Umbilical cord (tissue), 2 donors: Measurements from ENCODE around the gene SEC23A. TPM values are rescaled to one million over a fixed set of nuclear protein-coding genes. Genes with fewer than 3 reads are reported as not detected.
A peak's percentile ranks its signal among the peaks of the same experiment; 100 is the strongest.
"Not testable (repeated sequence)": the region's sequence is repeated elsewhere in the genome, so short reads cannot be mapped to it uniquely, and the experiment has no call there.

Experiments used
- DNase-seq: peaks from one replicate; pipeline ENCODE4 v3.0.0-alpha.2; 2015; ENCODE audit warnings: low spot score
- total RNA-seq: library from RNA; depleted of rRNA; stranded (reverse); fragments of >200 nt; gene quantifications from one replicate; pipeline ENCODE4 v1.2.3, GENCODE V29; 2014; ENCODE audit warnings: low replicate concordance; ENCODE audit not compliant: insufficient read depth

SEC23A gene
- total RNA-seq, 1 donor from 2014 or later, result 418 TPM

GRCh38 chr14:39030209-39030608 is 72.8 kb downstream of the SEC23A start:
- DNase-seq, result no peak

GRCh38 chr14:39029789-39030188 is 73.2 kb downstream of the SEC23A start:
- no peak for DNase-seq

GRCh38 chr14:39028620-39029019 is 74.4 kb downstream of the SEC23A start:
- no peak for DNase-seq

GRCh38 chr14:39025810-39026627 is 77.0 kb downstream of the SEC23A start:
- DNase-seq, result no peak

GRCh38 chr14:39025250-39025809 is 77.7 kb downstream of the SEC23A start:
- DNase-seq, result no peak

GRCh38 chr14:39023939-39024871 is 78.8 kb downstream of the SEC23A start:
- no peak for DNase-seq

GRCh38 chr14:39017096-39018016 is 85.7 kb downstream of the SEC23A start:
- DNase-seq, result not testable (repeated sequence)

- DNase-seq, result no peak
These were observed 86.3 kb downstream of the SEC23A start for GRCh38 chr14:39016733-39017095.

- DNase-seq, result no peak
These were observed 87.0 kb downstream of the SEC23A start for GRCh38 chr14:39015964-39016577.

- DNase-seq, result peak; percentile 57
These were observed 87.6 kb downstream of the SEC23A start for GRCh38 chr14:39015360-39015961.

- DNase-seq, result no peak
These were observed 88.6 kb downstream of the SEC23A start for GRCh38 chr14:39014460-39014859.

GRCh38 chr14:39008965-39009364 is 94.1 kb downstream of the SEC23A start:
- DNase-seq, result not testable (repeated sequence)

GRCh38 chr14:39006721-39007410 is 96.2 kb downstream of the SEC23A start:
- peak; percentile 89 for DNase-seq

GRCh38 chr14:39005044-39005880 is 97.8 kb downstream of the SEC23A start:
- DNase-seq, result peak; percentile 73

- DNase-seq, result no peak
These were observed 103.1 kb downstream of the SEC23A start for GRCh38 chr14:38999949-39000348.

- no peak for DNase-seq
These were observed 108.3 kb downstream of the SEC23A start for GRCh38 chr14:38994731-38995130.

- DNase-seq, result peak; percentile 80
These were observed 109.1 kb downstream of the SEC23A start for GRCh38 chr14:38993981-38994380.

GRCh38 chr14:38992067-38992844 is 110.8 kb downstream of the SEC23A start:
- no peak for DNase-seq
